HL-60 (cell line): ENCODE measurements around the gene SRSF2.

Source experiments
- GABPA ChIP-seq: IDR thresholded peaks from 2 replicates; pipeline ENCODE4 v1.6.1; 2012; ENCODE audit warnings: low read depth
- TF ChIP-seq, protein P1 (sequence below): IDR thresholded peaks from one replicate; pipeline ENCODE4 v1.5.1; 2011; ENCODE audit warnings: low read length, control low read depth, inconsistent platforms; ENCODE audit not compliant: insufficient read depth
- TF ChIP-seq, protein P2 (sequence below): IDR thresholded peaks from 2 replicates; pipeline ENCODE4 v1.6.1; 2012; ENCODE audit warnings: low read depth; ENCODE audit not compliant: insufficient replicate concordance

DNA sequence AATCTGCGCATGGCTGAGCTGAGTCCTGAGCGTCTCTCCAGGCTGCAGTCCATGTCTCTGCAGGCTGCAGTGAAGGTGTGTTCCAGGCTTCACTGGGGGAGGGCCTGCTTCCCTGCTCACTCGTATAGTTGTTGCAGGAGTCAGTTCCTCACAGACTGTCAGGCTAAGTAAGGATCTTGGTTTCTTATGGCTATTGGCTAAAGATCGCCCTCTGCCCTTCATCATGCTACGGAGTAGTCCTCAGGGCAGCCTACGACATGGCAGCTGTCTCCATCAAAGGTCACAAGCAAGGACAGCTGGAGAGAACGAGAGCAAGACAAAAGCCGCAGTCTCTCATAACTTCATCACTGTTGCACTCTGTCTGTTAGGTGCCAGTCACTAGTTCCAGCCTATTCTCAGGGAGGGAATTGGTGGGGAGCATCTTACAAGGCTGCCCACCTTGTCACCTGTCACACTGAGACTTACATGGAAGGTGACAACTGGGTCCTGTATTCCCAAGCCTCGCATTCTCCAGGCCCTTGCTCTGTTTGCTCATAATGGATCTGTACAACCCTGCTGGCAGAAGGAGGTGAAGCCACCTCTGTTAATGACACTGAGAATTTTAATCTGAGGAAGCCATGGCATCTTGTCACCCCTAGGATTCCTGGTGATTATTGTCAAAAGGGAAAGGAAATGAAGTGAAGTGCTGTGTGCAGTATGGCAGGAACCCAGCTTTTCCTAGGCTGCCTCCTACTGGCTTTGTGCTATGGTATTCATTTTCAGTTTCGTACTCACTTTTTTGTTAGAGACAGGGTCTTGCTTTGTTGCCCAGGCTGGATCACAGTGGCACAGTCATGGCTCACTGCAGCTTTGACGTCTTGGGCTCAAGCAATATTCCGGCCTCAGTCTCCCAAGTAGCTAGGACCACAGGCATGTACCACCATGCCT lies 44.2 kb upstream of the SRSF2 start:
- TF ChIP-seq, protein P1, sequence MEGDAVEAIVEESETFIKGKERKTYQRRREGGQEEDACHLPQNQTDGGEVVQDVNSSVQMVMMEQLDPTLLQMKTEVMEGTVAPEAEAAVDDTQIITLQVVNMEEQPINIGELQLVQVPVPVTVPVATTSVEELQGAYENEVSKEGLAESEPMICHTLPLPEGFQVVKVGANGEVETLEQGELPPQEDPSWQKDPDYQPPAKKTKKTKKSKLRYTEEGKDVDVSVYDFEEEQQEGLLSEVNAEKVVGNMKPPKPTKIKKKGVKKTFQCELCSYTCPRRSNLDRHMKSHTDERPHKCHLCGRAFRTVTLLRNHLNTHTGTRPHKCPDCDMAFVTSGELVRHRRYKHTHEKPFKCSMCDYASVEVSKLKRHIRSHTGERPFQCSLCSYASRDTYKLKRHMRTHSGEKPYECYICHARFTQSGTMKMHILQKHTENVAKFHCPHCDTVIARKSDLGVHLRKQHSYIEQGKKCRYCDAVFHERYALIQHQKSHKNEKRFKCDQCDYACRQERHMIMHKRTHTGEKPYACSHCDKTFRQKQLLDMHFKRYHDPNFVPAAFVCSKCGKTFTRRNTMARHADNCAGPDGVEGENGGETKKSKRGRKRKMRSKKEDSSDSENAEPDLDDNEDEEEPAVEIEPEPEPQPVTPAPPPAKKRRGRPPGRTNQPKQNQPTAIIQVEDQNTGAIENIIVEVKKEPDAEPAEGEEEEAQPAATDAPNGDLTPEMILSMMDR, result no peak
- no peak for TF ChIP-seq GABPA
- TF ChIP-seq, protein P2, sequence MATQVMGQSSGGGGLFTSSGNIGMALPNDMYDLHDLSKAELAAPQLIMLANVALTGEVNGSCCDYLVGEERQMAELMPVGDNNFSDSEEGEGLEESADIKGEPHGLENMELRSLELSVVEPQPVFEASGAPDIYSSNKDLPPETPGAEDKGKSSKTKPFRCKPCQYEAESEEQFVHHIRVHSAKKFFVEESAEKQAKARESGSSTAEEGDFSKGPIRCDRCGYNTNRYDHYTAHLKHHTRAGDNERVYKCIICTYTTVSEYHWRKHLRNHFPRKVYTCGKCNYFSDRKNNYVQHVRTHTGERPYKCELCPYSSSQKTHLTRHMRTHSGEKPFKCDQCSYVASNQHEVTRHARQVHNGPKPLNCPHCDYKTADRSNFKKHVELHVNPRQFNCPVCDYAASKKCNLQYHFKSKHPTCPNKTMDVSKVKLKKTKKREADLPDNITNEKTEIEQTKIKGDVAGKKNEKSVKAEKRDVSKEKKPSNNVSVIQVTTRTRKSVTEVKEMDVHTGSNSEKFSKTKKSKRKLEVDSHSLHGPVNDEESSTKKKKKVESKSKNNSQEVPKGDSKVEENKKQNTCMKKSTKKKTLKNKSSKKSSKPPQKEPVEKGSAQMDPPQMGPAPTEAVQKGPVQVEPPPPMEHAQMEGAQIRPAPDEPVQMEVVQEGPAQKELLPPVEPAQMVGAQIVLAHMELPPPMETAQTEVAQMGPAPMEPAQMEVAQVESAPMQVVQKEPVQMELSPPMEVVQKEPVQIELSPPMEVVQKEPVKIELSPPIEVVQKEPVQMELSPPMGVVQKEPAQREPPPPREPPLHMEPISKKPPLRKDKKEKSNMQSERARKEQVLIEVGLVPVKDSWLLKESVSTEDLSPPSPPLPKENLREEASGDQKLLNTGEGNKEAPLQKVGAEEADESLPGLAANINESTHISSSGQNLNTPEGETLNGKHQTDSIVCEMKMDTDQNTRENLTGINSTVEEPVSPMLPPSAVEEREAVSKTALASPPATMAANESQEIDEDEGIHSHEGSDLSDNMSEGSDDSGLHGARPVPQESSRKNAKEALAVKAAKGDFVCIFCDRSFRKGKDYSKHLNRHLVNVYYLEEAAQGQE, result no peak
